ENCODE results near the gene SCO2. TPM values are rescaled to one million over a fixed set of nuclear protein-coding genes. Genes with fewer than 3 reads are reported as not detected.
A peak's percentile ranks its signal among the peaks of the same experiment; 100 is the strongest.

SCO2 gene
- total and polyA plus RNA-seq, 2 of the 13 experiments (the other 11 are each of a cell fraction or from before 2014, with no cell fraction given) = 0.32 to 3.7 TPM

GRCh38 chr22:50529897-50530579, 4.6 kb upstream of the SCO2 start, which contains the start of gene TYMP (continued):
- TF ChIP-seq, protein P1, sequence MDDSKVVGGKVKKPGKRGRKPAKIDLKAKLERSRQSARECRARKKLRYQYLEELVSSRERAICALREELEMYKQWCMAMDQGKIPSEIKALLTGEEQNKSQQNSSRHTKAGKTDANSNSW (CRISPR knock-in tag; IDR thresholded peaks at IDR 0.05; ENCODE audit: borderline replicate concordance) = 0 out of 2 replicates have a peak, but pooled peaks have one; percentile 19
- TF ChIP-seq, protein P2, sequence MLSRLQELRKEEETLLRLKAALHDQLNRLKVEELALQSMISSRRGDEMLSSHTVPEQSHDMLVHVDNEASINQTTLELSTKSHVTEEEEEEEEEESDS (CRISPR knock-in tag; IDR thresholded peaks at IDR 0.05; ENCODE audit: borderline replicate concordance) = no peak
- no peak for TF ChIP-seq ZNF761 (CRISPR knock-in tag; conservative IDR thresholded peaks at IDR 0.05)
- peak; percentile 71; the same call in 1 of the 2 replicates for TF ChIP-seq GABPB1 (CRISPR knock-in tag; IDR thresholded peaks at IDR 0.05)
- TF ChIP-seq ZNF263 (CRISPR knock-in tag; IDR thresholded peaks at IDR 0.05) = peak; percentile 38; the same call in 1 of the 2 replicates
- peak; percentile 48; the same call in 1 of the 2 replicates for TF ChIP-seq POGZ (CRISPR knock-in tag; IDR thresholded peaks at IDR 0.05)
- TF ChIP-seq ZNF468 (CRISPR knock-in tag; IDR thresholded peaks at IDR 0.05) = 0 out of 2 replicates have a peak, but pooled peaks have one; percentile 60
- TF ChIP-seq ZNF160 (CRISPR knock-in tag; IDR thresholded peaks at IDR 0.05) = peak; percentile 85
- TF ChIP-seq, protein P3, sequence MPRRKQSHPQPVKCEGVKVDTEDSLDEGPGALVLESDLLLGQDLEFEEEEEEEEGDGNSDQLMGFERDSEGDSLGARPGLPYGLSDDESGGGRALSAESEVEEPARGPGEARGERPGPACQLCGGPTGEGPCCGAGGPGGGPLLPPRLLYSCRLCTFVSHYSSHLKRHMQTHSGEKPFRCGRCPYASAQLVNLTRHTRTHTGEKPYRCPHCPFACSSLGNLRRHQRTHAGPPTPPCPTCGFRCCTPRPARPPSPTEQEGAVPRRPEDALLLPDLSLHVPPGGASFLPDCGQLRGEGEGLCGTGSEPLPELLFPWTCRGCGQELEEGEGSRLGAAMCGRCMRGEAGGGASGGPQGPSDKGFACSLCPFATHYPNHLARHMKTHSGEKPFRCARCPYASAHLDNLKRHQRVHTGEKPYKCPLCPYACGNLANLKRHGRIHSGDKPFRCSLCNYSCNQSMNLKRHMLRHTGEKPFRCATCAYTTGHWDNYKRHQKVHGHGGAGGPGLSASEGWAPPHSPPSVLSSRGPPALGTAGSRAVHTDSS (CRISPR knock-in tag; conservative IDR thresholded peaks at IDR 0.05) = no peak
- no peak for TF ChIP-seq HNRNPLL (IDR thresholded peaks at IDR 0.05; ENCODE audit: low read depth, low read length, poor library complexity, severe bottlenecking)
- peak; percentile 29; the same call in 1 of the 2 replicates for TF ChIP-seq FOXJ3 (CRISPR knock-in tag; IDR thresholded peaks at IDR 0.05; ENCODE audit: borderline replicate concordance)
- TF ChIP-seq ZBTB42 (CRISPR knock-in tag; IDR thresholded peaks at IDR 0.05) = no peak; the same call in 1 of the 2 replicates
- TF ChIP-seq ZNF564 (CRISPR knock-in tag; IDR thresholded peaks at IDR 0.05) = 0 out of 2 replicates have a peak, but pooled peaks have one; percentile 37
- 0 out of 2 replicates have a peak, but pooled peaks have one; percentile 43 for TF ChIP-seq TFE3 (CRISPR knock-in tag; IDR thresholded peaks at IDR 0.05)
- peak; percentile 18; the same call in 1 of the 2 replicates for TF ChIP-seq ZFP90 (CRISPR knock-in tag; IDR thresholded peaks at IDR 0.05; ENCODE audit: borderline replicate concordance)
- TF ChIP-seq, protein P4, sequence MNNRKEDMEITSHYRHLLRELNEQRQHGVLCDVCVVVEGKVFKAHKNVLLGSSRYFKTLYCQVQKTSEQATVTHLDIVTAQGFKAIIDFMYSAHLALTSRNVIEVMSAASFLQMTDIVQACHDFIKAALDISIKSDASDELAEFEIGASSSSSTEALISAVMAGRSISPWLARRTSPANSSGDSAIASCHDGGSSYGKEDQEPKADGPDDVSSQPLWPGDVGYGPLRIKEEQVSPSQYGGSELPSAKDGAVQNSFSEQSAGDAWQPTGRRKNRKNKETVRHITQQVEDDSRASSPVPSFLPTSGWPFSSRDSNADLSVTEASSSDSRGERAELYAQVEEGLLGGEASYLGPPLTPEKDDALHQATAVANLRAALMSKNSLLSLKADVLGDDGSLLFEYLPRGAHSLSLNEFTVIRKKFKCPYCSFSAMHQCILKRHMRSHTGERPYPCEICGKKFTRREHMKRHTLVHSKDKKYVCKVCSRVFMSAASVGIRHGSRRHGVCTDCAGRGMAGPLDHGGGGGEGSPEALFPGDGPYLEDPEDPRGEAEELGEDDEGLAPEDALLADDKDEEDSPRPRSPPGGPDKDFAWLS (CRISPR knock-in tag; IDR thresholded peaks at IDR 0.05; ENCODE audit: borderline replicate concordance) = peak; percentile 20; the same call in 1 of the 2 replicates
- 0 out of 2 replicates have a peak, but pooled peaks have one; percentile 44 for TF ChIP-seq ZNF205 (CRISPR knock-in tag; IDR thresholded peaks at IDR 0.05)
- no peak for TF ChIP-seq MTA3 (CRISPR knock-in tag; IDR thresholded peaks at IDR 0.05)
- peak in 1 of 2 experiments; percentile 65; a peak in 2 of 4 replicates for TF ChIP-seq KLF16 (CRISPR knock-in tag; IDR thresholded peaks at IDR 0.05)
- TF ChIP-seq ZNF775 (CRISPR knock-in tag; IDR thresholded peaks at IDR 0.05; ENCODE audit: borderline replicate concordance) = no peak
- 0 out of 2 replicates have a peak, but pooled peaks have one; percentile 21 for TF ChIP-seq SP4 (CRISPR knock-in tag; IDR thresholded peaks at IDR 0.05)

Data from HepG2 (cell line).